AG10803 (cell line): ENCODE measurements around the gene IGF2.

Experiments
- DNase-seq: peaks from one replicate; pipeline ENCODE4 v3.0.0; 2010; ENCODE audit warnings: low read depth
- H3K4me3 ChIP-seq: 2 replicates; pipeline ENCODE4 v1.5.1; 2011; ENCODE audit warnings: mild to moderate bottlenecking, low read length, control low read depth
- TF ChIP-seq, protein P1 (sequence below): conservative IDR thresholded peaks from 2 replicates; pipeline ENCODE4 v1.5.1; 2011; ENCODE audit warnings: mild to moderate bottlenecking, low read length, control low read depth, inconsistent platforms

Gene IGF2

DNA sequence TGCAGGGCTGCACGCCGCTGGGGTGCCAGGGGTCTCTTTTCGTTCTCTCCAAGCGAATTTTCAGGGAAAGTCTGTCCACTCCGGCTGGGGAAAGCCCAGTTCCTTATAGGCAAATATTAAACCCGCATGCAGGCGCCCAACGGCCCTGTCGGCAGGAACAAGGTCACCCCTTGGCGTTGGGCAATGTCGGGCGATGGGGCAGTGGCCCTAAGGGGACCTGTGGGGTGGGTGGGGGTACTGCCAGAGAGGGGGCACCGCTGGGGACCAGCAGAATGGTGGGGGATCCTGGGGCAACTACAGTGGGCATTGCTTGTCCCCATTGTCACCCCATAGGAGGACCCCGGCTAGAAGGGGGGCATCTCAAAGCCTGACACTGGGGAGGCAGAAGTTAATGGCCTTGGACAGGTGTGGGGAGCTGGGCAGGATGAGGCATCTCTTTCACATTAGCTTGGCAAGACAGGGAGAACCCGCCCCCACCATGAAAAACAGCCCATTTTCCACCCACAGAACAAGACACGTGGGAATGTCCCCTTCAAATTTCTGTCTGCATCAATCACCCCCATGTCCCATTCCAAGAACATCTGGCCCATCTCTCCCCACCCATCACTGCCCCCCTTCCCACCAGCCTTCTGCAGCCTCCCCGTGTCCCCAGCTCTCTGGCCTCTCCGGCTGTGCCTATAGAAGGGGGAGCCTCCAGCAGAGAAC lies 5.5 kb upstream of the IGF2 start:
- DNase-seq, result no peak
- no peak overlapping the region for H3K4me3 ChIP-seq
- TF ChIP-seq, protein P1, sequence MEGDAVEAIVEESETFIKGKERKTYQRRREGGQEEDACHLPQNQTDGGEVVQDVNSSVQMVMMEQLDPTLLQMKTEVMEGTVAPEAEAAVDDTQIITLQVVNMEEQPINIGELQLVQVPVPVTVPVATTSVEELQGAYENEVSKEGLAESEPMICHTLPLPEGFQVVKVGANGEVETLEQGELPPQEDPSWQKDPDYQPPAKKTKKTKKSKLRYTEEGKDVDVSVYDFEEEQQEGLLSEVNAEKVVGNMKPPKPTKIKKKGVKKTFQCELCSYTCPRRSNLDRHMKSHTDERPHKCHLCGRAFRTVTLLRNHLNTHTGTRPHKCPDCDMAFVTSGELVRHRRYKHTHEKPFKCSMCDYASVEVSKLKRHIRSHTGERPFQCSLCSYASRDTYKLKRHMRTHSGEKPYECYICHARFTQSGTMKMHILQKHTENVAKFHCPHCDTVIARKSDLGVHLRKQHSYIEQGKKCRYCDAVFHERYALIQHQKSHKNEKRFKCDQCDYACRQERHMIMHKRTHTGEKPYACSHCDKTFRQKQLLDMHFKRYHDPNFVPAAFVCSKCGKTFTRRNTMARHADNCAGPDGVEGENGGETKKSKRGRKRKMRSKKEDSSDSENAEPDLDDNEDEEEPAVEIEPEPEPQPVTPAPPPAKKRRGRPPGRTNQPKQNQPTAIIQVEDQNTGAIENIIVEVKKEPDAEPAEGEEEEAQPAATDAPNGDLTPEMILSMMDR, result no peak

DNA sequence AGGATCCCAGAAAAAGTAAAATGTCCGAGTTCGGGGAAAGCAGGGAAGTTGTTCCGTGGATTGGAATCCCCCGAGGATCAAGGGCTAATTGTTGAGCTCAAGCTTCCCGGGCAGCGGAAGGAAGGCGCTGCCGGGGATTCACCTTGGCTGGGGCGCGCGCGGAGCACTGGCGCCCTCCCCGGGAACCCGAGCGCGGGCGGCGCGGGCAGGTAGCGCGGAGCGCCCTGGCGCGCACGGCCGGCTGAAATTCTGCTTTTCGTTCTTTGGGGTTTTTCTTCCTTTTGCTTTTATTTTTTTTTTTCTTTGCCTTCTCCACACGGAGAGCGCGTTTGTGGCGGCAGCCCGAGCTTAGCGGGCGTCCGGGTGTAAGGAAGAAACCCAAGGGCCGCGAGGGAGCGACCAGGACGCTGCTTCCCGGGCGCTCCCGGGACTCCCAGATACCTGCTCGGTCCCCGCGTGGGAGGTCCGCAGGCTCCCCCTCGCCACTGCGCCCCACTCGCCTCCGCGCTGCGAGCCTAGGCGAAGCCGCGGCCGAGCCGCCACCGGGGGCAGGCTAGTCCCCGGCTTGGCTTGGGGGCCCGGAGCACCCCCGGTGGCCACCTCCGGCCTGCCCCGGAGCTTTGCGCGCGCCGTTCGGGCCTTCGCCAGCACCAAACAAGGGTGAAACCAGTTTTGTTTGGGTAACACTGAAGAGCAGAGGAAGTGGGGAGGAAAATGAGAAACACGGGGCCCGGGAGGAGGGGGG lies 4.8 kb upstream of the IGF2 start:
- no peak overlapping the region for H3K4me3 ChIP-seq
- DNase-seq, result no peak
- TF ChIP-seq, protein P1, result no peak

DNA sequence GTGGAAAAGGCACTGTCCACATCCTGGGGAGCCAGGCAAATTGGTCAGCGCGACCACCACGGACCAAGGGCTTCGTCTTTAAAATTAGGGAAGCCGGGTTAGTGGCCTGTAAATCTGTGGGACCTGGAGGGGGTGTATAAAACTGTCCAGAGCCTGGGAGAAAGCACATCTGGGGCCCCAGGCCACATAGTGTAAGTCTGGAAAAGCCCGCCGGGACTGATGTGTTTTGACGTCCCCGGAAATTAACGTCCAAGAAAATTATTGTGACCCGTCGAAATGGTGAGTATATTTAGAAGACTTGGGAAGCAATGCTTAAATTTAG lies 4.2 kb upstream of the IGF2 start:
- no peak overlapping the region for H3K4me3 ChIP-seq
- DNase-seq, result no peak
- TF ChIP-seq, protein P1, result no peak

DNA sequence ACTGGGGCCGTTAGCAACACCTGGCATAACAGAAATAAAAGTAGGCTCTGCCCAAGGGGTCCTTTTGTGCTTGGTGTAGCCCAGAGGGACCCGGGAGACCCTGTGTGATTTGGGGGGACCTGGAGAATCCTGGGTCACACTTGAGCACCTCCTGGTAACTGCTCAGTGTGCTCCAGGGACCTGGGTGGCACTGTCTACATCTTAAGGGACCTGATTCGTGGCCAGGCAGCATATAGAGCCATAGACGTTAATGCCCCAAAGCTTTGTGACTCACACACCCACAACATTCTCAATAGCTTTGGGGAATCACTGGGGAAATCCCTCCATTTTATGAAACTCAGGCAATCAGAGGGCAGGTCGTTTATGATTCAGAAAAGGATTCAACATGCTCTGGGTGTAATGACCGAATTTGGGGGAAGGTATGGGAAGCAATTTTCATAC lies 3.6 kb upstream of the IGF2 start:
- no peak overlapping the region for H3K4me3 ChIP-seq
- TF ChIP-seq, protein P1, result no peak
- peak; percentile 8 for DNase-seq

DNA sequence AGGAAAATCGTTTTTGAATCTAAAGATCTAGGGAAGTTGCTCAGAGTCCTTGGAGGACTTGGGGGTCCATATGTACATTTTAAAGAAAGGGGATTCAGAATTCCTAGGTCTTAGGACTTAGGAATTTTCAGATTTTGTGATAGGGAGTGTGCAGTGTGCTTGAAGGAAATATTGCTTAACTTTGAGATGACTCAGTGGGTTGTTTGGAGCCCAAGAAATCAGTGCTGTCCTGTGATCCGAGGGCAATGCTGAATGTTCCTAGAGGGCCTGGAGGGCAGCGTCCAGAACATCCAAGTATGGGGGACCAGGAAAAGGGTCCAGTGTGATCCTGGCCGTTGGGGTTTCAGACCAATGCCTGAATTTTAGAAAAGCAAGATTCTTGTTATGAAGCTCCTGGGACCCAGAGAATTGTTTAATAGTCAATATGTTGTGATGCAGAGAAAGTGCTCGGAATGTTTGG lies 3.1 kb upstream of the IGF2 start:
- TF ChIP-seq, protein P1, result no peak
- peak; percentile 25 for DNase-seq
- H3K4me3 ChIP-seq, result no peak overlapping the region

DNA sequence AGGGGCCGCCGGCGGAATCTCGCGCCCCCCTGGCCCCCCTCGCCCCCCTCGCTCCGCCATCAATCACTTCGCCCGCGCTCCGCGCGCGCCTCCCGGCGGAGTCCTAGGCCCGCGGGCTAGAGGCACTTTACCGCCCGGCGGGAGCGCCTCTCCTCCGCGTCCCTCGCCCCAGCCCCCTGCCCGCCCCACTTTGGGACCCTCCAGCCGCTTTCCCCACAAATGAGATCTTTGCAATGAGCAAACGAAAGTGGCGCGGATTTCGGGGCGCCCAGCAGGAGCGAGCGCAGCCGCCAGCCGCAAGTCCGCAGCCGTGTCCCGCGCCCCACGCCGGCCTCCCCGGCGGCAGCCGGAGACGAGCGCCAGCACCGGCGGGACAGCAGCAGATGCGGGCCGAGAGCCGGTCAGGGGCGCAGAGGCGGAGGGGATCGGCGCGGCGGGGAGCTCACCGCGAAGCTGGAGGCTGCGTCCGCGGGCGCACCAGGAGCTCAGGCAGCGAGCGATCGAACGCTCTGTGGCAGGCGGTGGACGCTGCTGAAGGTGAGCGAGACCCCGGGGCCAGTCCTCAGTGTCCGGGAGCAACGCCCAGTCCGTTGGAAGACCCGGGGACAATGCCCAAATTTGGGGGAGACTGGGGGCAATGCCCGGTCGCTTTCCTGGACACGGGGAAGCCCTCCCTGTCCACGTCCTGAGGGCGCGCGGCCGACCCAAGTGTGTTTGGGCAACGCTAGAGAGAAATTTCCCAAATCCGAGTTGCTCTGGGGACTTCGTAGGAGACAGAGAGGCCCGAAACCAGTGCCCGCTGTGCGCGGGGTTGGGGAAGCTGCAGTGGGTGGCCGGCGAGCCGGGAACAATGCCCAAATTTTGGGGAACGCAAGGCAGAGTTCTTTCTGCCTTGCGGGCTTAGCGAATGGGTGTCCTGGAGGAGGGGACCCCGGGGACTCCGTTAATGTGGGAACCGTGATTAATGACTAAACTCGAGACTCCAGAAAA lies 1.5 kb upstream of the IGF2 start:
- no peak overlapping the region for H3K4me3 ChIP-seq
- no peak for DNase-seq
- TF ChIP-seq, protein P1, result no peak
